Measurements from ENCODE around the gene FGF8. TPM values are rescaled to one million over a fixed set of nuclear protein-coding genes. Genes with fewer than 3 reads are reported as not detected.

The FGF8 gene
- total and polyA plus RNA-seq, 9 of the 15 experiments (the other 6 are each of a cell fraction or from before 2014, with no cell fraction given), result 0.13 to 0.82 (median 0.37) TPM; not detected in 5

GRCh38 chr10:101818119-101818871 lies 42.4 kb upstream of the FGF8 start, which contains the start of gene OGA (continued):
- TF ChIP-seq RUNX1 (IDR thresholded peaks at IDR 0.05; ENCODE audit: low read depth), result no peak
- TF ChIP-seq ZNF354B (CRISPR knock-in tag; IDR thresholded peaks at IDR 0.05), result no peak
- TF ChIP-seq, protein P1, sequence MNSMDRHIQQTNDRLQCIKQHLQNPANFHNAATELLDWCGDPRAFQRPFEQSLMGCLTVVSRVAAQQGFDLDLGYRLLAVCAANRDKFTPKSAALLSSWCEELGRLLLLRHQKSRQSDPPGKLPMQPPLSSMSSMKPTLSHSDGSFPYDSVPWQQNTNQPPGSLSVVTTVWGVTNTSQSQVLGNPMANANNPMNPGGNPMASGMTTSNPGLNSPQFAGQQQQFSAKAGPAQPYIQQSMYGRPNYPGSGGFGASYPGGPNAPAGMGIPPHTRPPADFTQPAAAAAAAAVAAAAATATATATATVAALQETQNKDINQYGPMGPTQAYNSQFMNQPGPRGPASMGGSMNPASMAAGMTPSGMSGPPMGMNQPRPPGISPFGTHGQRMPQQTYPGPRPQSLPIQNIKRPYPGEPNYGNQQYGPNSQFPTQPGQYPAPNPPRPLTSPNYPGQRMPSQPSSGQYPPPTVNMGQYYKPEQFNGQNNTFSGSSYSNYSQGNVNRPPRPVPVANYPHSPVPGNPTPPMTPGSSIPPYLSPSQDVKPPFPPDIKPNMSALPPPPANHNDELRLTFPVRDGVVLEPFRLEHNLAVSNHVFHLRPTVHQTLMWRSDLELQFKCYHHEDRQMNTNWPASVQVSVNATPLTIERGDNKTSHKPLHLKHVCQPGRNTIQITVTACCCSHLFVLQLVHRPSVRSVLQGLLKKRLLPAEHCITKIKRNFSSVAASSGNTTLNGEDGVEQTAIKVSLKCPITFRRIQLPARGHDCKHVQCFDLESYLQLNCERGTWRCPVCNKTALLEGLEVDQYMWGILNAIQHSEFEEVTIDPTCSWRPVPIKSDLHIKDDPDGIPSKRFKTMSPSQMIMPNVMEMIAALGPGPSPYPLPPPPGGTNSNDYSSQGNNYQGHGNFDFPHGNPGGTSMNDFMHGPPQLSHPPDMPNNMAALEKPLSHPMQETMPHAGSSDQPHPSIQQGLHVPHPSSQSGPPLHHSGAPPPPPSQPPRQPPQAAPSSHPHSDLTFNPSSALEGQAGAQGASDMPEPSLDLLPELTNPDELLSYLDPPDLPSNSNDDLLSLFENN (IDR thresholded peaks at IDR 0.05; ENCODE audit: low read depth in 2 of 2, low read length in 2 of 2), result no peak; a peak in 1 of 4 replicates
- TF ChIP-seq E2F6 (IDR thresholded peaks at IDR 0.05; ENCODE audit: borderline replicate concordance in 1 of 2, extremely low read depth in 1 of 2, insufficient read depth in 1 of 2, insufficient read length in 1 of 2, low read depth in 1 of 2, low read length in 1 of 2, poor library complexity in 1 of 2, severe bottlenecking in 1 of 2), result no peak
- no peak for TF ChIP-seq IFI16 (CRISPR knock-in tag; IDR thresholded peaks at IDR 0.05)
- TF ChIP-seq XRCC4 (IDR thresholded peaks at IDR 0.05; ENCODE audit: extremely low read depth, insufficient read depth, insufficient read length), result no peak
- no peak for TF ChIP-seq NR2C2 (CRISPR knock-in tag; IDR thresholded peaks at IDR 0.05)
- peak; percentile 62 for TF ChIP-seq NR2C2 (tag; IDR thresholded peaks at IDR 0.05)
- TF ChIP-seq PTTG1 (tag; IDR thresholded peaks at IDR 0.05; ENCODE audit: low read depth), result no peak
- no peak for TF ChIP-seq MXI1 (IDR thresholded peaks at IDR 0.05; ENCODE audit: low read depth, low read length)
- TF ChIP-seq HMGN3 (IDR thresholded peaks at IDR 0.05; ENCODE audit: borderline replicate concordance, extremely low read depth, insufficient read length, low read depth, low read length), result peak; percentile 6
- no peak for TF ChIP-seq ZBTB8A (IDR thresholded peaks at IDR 0.05; ENCODE audit: partially characterized antibody)
- TF ChIP-seq NFIC (IDR thresholded peaks at IDR 0.05), result peak; percentile 47
- TF ChIP-seq PURB (CRISPR knock-in tag; IDR thresholded peaks at IDR 0.05; ENCODE audit: low read depth), result no peak
- TF ChIP-seq IRF2 (CRISPR knock-in tag; IDR thresholded peaks at IDR 0.05), result no peak
- TF ChIP-seq KHSRP (IDR thresholded peaks at IDR 0.05), result no peak
- TF ChIP-seq ASH1L (IDR thresholded peaks at IDR 0.05; ENCODE audit: borderline replicate concordance, low read depth, partially characterized antibody), result peak; percentile 80
- TF ChIP-seq RAD51 (IDR thresholded peaks at IDR 0.05; ENCODE audit: borderline replicate concordance, low read depth), result no peak
- TF ChIP-seq RFX5 (IDR thresholded peaks at IDR 0.05; ENCODE audit: low read depth, low read length), result no peak
- TF ChIP-seq, protein P2, sequence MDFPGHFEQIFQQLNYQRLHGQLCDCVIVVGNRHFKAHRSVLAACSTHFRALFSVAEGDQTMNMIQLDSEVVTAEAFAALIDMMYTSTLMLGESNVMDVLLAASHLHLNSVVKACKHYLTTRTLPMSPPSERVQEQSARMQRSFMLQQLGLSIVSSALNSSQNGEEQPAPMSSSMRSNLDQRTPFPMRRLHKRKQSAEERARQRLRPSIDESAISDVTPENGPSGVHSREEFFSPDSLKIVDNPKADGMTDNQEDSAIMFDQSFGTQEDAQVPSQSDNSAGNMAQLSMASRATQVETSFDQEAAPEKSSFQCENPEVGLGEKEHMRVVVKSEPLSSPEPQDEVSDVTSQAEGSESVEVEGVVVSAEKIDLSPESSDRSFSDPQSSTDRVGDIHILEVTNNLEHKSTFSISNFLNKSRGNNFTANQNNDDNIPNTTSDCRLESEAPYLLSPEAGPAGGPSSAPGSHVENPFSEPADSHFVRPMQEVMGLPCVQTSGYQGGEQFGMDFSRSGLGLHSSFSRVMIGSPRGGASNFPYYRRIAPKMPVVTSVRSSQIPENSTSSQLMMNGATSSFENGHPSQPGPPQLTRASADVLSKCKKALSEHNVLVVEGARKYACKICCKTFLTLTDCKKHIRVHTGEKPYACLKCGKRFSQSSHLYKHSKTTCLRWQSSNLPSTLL (IDR thresholded peaks at IDR 0.05), result no peak
- TF ChIP-seq PML (IDR thresholded peaks at IDR 0.05; ENCODE audit: low read length), result peak; percentile 53; the same call in 1 of the 2 replicates
- no peak for TF ChIP-seq STAT5B (CRISPR knock-in tag; IDR thresholded peaks at IDR 0.05)
- no peak; the same call in 1 of the 2 replicates for TF ChIP-seq GATAD2A (IDR thresholded peaks at IDR 0.05)

Data from K562 (cell line).